GM08714 (cell line): ENCODE results near the gene PCP2.
A peak's percentile ranks its signal among the peaks of the same experiment; 100 is the strongest.

ENCODE experiments used
- H3K4me3 ChIP-seq: fragments of 200-500 bp; sonication (Bioruptor generic); 2 replicates; pipeline ENCODE4 v1.5.1; 2014; ENCODE audit warnings: mild to moderate bottlenecking, low read length, inconsistent platforms
- ZNF274 ChIP-seq: IDR thresholded peaks from 2 replicates; pipeline ENCODE4 v1.6.1; 2012; ENCODE audit warnings: mild to moderate bottlenecking, low read depth, low read length

Gene PCP2

GRCh38 chr19:7633698-7634097 lies at the start of gene PCP2:
Gene PCP2 (minus strand): TSS chr19:7633719. CDS start chr19:7633457, 262 bp downstream.
- no peak within 1 kb of the TSS for H3K4me3 ChIP-seq
- no peak for TF ChIP-seq ZNF274

- TF ChIP-seq ZNF274: no peak
- peak overlapping the region; percentile 90; the same call in 1 of the 2 replicates for H3K4me3 ChIP-seq
Observed at GRCh38 chr19:7682175-7682855, 48.8 kb upstream of the PCP2 start.

- no peak for TF ChIP-seq ZNF274
Observed at GRCh38 chr19:7681340-7682174, 48.0 kb upstream of the PCP2 start.

GRCh38 chr19:7680606-7681339 lies 47.3 kb upstream of the PCP2 start, which contains the start of gene TRAPPC5:
Gene TRAPPC5 (plus strand): TSS chr19:7680833. CDS start chr19:7682254, 1,421 bp downstream.
- peak within 1 kb of the TSS; percentile 90 for H3K4me3 ChIP-seq
- TF ChIP-seq ZNF274: no peak

More at GRCh38 chr19:7681340-7682174, 48.0 kb upstream of the PCP2 start:
- H3K4me3 ChIP-seq: peak overlapping the region; percentile 90

GRCh38 chr19:7679771-7680605 lies 46.5 kb upstream of the PCP2 start:
- no peak for TF ChIP-seq ZNF274
- peak overlapping the region; percentile 16; the same call in 1 of the 2 replicates for H3K4me3 ChIP-seq

DNA sequence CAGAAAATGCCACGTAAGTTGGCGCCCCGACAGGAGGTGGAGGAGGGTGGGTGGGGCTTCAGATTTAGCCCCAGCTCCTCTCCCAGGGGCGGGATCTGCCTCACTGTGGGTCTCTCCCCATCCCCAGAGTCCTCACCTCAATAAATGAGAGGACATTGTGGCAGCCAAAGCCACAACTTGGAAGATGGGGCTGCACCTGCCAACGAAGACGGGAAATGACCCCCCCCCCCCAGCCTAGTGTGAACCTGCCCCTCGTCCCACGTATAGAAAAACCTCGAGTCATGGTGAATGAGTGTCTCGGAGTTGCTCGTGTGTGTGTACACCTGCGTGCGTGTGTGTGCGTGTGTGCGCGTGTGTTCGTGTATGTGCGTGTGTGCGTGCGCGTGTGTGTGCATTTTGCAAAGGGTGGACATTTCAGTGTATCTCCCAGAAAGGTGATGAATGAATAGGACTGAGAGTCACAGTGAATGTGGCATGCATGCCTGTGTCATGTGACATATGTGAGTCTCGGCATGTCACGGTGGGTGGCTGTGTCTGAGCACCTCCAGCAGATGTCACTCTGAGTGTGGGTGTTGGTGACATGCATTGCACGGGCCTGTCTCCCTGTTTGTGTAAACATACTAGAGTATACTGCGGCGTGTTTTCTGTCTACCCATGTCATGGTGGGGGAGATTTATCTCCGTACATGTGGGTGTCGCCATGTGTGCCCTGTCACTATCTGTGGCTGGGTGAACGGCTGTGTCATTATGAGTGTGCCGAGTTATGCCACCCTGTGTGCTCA lies 45.6 kb upstream of the PCP2 start:
- TF ChIP-seq ZNF274: no peak

DNA sequence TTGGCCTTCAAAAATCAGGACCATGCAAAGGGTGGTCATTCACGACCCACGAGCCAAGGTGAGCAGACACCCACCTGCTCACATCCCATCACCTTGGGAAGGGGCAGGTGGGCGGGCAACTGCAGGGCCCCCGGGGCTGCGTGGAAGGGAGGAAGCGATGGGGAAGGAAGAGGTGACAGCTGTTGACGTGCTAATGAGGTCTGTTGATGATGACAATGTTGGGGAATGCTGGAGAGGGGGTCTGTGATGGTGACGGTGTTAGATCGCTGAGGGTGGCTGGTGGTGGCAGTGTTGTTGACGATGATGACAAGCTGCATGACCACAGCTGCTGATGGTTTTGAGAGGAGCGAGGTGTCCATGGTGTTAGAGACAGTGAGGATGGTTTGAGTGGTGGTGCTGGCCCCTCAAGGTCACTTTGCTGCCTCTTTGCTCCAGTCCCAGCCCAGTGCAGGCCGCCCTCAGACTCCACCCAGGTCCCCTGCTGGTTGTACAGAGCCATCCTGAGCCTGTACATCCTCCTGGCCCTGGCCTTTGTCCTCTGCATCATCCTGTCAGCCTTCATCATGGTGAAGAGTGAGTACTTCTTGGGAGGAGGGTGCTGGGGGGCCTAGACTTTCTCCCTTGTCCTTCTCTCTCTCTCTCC lies 44.3 kb upstream of the PCP2 start:
- no peak overlapping the region for H3K4me3 ChIP-seq
- TF ChIP-seq ZNF274: no peak

More for the DNA sequence above, 45.6 kb upstream of the PCP2 start:
- no peak overlapping the region for H3K4me3 ChIP-seq

DNA sequence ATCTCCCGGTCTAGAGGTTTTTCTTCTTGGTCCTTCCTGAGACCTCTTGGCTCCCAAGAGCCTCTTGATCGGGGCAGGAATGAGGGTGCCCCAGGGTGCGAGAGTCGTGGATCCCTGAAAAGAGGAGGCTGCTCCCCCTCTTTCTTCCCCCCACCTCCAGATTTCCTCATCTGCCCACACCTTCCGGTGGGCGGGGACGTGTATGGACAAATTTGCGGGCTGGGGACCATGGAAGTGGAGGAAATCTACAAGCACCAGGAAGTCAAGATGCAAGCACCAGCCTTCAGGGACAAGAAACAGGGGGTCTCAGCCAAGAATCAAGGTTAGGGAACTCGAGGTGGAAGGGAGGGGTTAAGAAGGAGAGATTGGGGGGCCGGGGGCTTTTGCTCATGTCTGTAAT lies 43.3 kb upstream of the PCP2 start, which contains the start of gene MCEMP1:
Gene MCEMP1 (plus strand): TSS at position 237 of the 400 bp plus-strand sequence. CDS start 31 bp downstream, at position 268.
- TF ChIP-seq ZNF274: no peak

GRCh38 chr19:7676376-7676775 lies 42.9 kb upstream of the PCP2 start:
- H3K4me3 ChIP-seq: no peak overlapping the region
- no peak for TF ChIP-seq ZNF274

More for the DNA sequence above, 43.3 kb upstream of the PCP2 start, which contains the start of gene MCEMP1:
- no peak within 1 kb of the TSS for H3K4me3 ChIP-seq

- H3K4me3 ChIP-seq: no peak overlapping the region
- no peak for TF ChIP-seq ZNF274
Observed at GRCh38 chr19:7674010-7675005, 40.8 kb upstream of the PCP2 start.

DNA sequence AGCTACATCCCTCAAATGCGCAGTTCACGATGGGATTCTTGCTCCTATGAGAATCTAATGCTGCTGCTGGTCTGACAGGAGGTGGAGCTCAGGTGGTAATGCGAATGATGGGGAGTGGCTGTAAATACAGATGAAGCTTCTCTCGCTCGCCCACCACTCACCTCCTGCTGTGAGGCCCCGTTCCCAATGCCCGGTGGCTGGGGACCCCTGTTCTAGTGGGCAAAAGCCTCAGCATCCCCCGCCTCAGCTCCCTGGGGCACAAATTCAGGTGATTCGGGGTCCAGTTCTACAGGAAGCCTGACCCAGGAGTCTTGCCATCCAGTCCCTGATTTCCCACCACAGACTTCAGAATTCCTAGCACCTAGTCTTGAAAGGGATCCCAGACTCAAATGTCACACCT lies 39.0 kb upstream of the PCP2 start:
- TF ChIP-seq ZNF274: no peak

More for the DNA sequence above, 39.0 kb upstream of the PCP2 start:
- no peak overlapping the region for H3K4me3 ChIP-seq
